HG02852 (cell line): ENCODE data around the gene JAGN1.
"Not testable (repeated sequence)": the region's sequence is repeated elsewhere in the genome, so short reads cannot be mapped to it uniquely, and the experiment has no call there.

Experiments used
- ATAC-seq: cut with Tn5 transposase; IDR thresholded peaks from one replicate; pipeline ENCODE4 v1.9.1; 2021; ENCODE audit warnings: mild to moderate bottlenecking, moderate library complexity; ENCODE audit not compliant: unreplicated experiment

The JAGN1 gene

DNA sequence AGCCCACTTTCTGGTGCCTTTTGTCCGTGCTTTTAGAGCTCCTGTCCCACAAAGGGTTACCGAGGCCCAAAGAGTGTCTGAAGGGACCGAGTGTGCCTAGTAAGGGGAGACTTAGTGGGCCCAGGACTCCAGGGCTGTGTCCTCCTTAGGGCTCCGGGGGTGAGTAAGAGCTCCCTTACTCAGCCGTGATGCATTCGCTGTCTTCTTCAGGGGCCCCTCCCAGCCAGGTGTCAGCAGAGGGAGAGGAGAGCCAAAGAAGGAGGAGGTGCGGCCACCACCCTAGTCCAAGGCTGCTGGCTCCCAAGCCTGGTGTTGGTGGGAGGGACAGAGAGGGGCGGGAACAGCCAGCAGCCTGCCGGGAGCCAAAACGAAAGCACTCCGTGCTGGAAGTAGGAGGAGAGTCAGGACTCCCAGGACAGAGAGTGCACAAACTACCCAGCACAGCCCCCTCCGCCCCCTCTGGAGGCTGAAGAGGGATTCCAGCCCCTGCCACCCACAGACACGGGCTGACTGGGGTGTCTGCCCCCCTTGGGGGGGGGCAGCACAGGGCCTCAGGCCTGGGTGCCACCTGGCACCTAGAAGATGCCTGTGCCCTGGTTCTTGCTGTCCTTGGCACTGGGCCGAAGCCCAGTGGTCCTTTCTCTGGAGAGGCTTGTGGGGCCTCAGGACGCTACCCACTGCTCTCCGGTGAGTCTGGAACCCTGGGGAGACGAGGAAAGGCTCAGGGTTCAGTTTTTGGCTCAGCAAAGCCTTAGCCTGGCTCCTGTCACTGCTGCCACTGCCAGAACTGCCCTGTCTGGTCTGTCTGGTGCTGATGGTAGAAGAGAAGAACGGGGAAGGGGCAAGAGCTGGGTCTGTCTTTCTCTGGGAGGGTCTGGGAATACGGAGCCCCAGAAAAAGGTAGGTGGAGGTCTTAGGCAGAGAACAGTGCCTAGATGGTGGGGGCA, 26.6 kb downstream of the JAGN1 start, which contains the start of gene IL17RC:
Gene IL17RC (plus strand): TSS at position 365 of the 947 bp plus-strand sequence. CDS start 218 bp downstream, at position 583.
- no peak for ATAC-seq

DNA sequence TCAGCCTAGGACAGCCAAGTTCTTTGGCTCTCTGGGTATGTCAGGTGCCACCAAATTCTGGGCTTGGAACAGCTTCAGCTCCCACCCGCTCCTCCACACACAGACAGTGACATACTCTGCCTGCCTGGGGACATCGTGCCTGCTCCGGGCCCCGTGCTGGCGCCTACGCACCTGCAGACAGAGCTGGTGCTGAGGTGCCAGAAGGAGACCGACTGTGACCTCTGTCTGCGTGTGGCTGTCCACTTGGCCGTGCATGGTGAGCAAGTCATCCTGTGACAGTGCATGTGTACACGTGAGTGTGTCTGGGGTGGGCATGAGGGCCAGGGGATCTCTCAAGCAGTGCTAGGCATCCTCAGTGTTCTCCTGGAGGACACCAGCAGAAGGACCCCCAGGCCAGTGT, 27.4 kb downstream of the JAGN1 start:
- no peak for ATAC-seq

DNA sequence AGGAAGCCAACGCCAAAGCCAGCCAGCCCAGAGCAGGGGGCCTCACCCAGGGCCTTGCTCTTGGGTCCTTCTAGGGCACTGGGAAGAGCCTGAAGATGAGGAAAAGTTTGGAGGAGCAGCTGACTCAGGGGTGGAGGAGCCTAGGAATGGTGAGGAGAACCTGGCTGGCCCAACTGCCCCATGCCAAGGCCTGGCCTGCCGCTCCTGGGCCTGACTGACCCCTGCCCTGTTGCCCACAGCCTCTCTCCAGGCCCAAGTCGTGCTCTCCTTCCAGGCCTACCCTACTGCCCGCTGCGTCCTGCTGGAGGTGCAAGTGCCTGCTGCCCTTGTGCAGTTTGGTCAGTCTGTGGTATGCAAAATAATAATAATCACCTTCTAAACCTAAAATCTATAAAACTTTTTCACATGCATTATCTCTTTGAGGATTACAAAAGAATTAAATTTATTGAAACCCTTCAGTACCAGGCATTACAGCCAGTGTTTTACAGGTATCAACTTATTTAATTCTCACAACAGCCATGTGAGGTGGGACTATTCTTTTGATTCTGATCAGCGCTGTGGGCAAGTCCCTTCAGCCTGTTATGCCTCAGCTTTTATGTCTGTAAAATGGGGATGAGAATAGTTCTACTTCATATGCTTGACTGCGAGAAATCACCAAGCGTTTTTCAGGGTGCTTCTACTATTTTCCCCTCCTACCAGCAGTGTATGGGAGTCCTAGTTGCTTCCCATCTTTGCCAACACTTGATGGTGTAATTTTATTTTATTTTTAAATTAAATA, 28.0 kb downstream of the JAGN1 start:
- no peak for ATAC-seq

DNA sequence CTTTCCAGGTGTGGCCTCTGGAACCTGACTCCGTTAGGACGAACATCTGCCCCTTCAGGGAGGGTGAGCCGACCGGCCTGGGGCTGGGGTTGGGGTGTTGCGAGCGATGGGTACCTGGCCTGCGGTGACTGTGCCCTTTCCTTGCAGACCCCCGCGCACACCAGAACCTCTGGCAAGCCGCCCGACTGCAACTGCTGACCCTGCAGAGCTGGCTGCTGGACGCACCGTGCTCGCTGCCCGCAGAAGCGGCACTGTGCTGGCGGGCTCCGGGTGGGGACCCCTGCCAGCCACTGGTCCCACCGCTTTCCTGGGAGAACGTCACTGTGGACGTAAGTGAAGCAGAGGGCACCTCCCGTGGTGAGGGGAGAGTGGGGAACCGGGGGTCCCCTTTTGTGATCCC, 37.7 kb downstream of the JAGN1 start:
- ATAC-seq: no peak

DNA sequence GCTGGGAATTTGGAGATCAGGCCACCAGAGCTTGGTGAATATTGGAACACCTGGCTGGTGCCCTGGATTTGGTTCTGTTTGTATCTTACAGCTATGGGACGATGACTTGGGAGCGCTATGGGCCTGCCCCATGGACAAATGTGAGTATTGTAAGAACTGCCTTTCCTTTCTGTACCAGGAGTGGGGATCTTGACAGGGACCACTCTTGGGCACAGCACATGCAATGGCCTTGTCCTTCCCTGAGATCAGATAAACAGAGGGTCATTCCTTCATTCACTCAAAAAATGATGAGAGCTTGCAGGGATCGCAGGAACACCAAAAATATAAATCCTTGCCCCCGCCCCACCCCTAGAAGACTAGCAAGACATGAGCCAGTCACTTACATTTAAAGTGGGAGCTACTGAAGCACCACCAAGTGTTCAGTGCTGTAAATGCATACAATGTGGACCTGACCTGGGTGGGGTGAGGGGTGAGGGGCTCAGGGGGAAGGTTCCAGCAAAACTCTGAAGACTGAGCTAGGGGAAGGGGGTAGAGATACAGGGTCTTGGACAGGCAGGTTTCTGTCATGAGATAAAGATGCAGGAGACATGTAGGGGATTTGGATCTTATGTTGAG, 40.5 kb downstream of the JAGN1 start:
- ATAC-seq: no peak

DNA sequence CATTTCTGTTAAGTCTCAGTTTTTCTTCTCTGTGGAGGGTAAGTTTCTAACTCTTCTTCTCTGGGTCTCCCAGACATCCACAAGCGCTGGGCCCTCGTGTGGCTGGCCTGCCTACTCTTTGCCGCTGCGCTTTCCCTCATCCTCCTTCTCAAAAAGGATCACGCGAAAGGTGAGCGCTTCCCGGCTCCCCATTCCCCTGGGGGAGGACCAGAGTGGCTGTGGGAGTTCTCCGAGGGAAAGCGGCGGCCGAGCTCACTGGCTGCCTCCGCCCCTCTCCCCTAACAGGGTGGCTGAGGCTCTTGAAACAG, 42.1 kb downstream of the JAGN1 start:
- ATAC-seq: no peak

DNA sequence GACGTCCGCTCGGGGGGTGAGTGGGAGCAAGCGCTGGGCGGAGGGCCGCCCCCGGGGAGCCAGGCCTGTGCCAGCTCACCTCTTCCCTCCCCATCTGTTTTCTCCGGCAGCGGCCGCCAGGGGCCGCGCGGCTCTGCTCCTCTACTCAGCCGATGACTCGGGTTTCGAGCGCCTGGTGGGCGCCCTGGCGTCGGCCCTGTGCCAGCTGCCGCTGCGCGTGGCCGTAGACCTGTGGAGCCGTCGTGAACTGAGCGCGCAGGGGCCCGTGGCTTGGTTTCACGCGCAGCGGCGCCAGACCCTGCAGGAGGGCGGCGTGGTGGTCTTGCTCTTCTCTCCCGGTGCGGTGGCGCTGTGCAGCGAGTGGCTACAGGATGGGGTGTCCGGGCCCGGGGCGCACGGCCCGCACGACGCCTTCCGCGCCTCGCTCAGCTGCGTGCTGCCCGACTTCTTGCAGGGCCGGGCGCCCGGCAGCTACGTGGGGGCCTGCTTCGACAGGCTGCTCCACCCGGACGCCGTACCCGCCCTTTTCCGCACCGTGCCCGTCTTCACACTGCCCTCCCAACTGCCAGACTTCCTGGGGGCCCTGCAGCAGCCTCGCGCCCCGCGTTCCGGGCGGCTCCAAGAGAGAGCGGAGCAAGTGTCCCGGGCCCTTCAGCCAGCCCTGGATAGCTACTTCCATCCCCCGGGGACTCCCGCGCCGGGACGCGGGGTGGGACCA, 42.6 kb downstream of the JAGN1 start:
- peak; percentile 66 for ATAC-seq

DNA sequence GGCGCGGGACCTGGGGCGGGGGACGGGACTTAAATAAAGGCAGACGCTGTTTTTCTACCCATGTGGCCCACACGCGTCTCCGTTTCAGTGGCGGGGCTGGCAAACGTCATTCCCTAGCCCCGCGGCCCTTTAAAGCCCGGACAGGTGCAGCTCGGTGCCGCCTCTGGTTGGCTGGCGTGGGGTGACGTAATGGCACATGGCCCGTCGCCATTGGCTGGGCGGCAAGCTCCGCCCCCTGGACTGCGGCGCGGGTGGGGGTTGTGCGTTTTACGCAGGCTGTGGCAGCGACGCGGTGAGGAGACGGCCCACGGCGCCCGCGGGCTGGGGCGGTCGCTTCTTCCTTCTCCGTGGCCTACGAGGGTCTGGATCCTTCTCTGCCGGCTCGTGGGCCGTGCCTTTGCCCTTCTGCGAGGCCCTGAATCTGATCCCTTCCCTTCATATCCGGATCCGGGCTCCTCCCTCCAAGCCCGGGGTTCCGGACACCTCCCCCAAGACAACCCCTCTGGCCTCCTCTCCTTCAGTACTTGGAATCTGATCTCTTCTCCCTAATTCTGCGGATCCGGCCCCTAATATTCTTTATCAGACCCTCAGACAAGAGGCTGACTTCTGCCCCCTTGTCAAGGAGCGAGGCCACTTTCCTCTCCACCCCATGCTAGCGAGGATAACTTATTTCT, 43.3 kb downstream of the JAGN1 start, which contains the start of gene CRELD1:
Gene CRELD1 (plus strand): TSS at position 274 of the 674 bp plus-strand sequence. CDS start 605 bp downstream, outside the sequence.
- ATAC-seq: peak; percentile 84

DNA sequence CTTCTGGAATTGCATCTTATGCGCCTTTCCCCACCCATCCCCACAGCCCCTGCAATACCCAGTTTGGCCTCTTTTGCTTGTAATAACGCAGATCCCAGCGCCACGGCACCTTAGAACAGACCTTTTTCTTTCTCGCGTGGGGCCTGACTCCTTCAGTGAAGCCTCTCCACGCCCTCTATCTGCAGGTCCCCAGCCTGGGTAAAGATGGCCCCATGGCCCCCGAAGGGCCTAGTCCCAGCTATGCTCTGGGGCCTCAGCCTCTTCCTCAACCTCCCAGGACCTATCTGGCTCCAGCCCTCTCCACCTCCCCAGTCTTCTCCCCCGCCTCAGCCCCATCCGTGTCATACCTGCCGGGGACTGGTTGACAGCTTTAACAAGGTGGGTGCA, 43.8 kb downstream of the JAGN1 start:
- ATAC-seq: no peak

DNA sequence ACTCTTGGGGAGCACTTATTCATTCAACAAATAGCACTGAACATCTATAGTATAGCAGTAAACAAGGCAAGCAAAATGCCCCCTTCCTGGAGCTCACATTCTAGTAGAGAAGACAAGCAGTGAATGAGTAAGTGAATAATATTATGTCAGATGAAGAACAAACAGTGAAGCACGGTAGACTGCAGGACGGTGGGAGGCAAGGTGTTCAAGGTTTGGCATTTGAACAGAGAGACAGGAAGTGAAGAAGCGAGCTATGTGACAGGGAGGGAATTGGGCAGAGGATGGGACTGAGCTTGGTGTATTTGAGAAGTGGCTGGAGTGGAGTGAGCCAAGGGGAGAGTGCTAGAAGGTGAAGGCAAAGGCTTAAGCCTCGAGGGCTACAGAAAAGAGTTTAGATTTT, 44.6 kb downstream of the JAGN1 start:
- ATAC-seq: no peak

DNA sequence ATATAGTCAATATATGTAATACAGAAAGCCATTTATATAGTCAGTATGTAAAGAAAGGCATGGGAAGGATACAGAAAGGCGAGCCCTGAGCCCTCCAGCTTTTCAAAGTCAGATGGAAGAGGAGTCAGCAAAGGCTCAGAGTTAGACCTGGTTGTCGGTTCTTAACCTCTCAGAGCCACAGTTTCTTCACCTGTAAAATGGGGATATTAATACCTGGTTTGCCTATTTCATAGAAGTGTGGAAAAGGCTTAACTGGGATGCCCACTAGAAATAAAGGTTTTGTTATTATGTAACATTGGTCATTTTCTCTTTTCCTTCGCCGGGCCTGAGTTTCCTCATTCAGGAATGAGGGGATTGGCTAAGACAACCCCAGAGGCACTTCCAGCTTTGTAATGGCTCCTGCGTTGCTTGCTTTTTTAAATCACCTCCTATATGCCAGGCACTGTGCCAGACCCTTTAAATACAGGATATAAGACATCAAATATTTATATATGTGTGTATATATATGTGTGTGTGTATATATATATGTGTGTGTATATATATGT, 45.6 kb downstream of the JAGN1 start:
- ATAC-seq: no peak

DNA sequence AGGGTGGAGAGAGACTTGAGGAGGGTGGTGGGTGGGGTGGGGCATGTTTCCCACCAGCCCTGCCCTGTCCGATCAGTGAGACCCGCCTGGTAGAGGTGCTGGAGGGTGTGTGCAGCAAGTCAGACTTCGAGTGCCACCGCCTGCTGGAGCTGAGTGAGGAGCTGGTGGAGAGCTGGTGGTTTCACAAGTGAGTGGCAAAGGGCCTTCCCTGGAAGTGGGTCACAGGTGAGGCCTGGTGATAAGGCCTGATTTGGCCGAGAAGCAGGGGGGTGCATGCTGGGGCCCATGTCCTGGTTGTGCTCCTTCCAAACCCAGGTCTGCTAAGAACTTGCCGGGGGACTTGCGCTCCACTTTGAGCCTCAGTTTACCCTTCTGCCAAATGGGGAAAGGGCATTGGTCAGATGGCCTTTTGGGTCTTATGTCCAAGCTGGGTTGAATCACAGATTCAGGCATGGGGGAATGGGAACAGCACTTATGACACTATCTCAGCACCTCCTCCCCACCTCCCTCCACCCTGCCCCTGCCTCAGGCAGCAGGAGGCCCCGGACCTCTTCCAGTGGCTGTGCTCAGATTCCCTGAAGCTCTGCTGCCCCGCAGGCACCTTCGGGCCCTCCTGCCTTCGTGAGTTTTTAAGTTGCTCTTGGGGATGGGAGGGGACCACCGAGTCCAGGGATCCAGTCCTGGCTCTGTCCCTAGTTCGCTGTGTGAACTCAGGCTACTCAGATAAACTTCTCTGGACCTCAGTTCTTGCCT, 47.3 kb downstream of the JAGN1 start:
- ATAC-seq: no peak

DNA sequence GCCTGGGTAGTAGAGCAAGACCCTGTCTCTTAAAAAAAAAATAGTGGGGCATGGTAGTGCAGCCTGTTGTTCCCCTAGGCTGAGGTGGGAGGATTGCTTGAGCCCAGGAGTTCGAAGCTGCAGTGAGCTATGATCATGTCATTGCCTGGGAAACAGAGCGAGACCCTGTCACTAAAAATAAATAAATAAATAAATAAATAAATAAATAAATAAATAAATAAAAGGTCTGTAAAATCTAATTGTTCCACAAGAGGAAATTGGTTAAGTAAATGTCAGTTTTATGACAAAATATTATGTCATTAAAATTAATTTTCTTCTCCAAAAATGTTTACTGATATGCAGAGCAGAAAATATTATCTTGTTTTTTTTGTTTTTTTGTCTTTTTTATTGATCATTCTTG, 48.6 kb downstream of the JAGN1 start:
- ATAC-seq: no peak

DNA sequence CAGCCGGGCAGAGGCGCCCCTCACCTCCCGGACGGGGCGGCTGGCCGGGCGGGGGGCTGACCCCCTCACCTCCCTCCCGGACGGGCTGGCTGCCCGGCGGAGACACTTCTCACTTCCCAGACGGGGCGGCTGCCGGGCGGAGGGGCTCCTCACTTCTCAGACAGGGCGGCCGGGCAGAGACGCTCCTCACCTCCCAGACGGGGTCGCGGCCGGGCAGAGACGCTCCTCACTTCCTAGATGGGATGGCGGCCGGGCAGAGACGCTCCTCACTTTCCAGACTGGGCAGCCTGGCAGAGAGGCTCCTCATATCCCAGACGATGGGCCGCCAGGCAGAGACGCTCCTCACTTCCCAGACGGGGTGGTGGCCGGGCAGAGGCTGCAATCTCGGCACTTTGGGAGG, 49.5 kb downstream of the JAGN1 start:
- not testable (repeated sequence) for ATAC-seq

DNA sequence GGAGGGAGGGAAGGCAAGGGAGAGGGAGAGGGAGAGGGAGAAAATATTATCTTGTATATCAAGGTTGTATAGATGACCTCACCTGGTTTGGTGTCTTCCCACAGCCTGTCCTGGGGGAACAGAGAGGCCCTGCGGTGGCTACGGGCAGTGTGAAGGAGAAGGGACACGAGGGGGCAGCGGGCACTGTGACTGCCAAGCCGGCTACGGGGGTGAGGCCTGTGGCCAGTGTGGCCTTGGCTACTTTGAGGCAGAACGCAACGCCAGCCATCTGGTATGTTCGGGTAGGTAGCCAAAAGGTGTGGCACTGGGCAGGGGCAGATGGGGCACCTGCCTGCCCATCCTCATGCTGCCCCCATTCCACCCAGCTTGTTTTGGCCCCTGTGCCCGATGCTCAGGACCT, 50.3 kb downstream of the JAGN1 start:
- ATAC-seq: no peak

DNA sequence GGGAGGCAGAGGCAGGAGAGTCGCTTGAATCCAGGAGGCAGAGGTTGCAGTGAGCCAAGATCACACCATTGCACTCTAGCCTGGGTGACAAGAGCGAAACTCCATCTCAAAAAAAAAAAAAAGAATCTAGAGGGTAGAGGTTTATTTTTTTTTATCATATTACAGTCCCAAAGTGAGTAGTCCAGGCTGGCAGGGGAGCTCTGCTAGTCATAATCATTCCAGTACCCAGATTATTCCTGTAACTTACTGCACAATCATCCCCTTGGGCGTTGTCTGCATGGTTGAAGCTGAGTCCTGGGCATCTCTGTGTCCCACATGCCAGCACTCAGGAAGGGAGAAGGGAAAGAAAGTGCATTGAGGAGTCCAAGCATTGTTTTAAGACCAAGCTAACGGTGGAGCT, 51.8 kb downstream of the JAGN1 start:
- no peak for ATAC-seq

DNA sequence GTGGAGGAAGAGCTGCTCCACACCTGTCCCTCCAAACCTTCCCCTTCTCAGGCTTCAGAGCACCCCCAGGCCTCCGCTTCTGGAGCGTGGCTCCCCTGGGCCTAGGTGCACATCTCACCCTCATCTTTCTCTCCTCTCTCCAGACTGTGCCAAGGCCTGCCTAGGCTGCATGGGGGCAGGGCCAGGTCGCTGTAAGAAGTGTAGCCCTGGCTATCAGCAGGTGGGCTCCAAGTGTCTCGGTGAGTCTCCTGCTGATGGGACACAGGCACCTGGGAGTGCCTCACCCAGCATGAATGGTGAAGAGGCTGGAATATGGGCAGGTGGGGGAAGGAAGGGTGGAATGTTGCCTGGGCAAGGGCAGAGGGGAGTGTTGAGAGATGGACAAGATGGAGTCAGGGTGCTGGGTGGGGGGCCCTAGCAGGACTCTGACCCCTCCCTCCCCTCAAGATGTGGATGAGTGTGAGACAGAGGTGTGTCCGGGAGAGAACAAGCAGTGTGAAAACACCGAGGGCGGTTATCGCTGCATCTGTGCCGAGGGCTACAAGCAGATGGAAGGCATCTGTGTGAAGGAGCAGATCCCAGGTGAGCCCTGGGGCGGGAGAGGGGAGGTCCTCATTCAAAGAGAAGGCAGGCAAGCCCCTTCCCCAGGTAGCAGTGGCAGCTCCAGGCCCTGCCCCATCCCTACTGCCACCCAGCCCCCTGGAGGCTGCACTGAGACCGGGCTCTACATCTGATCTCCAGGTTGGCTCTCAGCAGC, 52.7 kb downstream of the JAGN1 start:
- ATAC-seq: no peak
